Epithelial cell of proximal tubule (primary cell): Measurements from ENCODE around the gene NR2E1. TPM values are rescaled to one million over a fixed set of nuclear protein-coding genes. Genes with fewer than 3 reads are reported as not detected.

Experiments used
- DNase-seq: peaks from one replicate; pipeline ENCODE4 v3.0.0-alpha.2; 2011; ENCODE audit warnings: low read depth
- H3K4me3 ChIP-seq: 2 replicates; pipeline ENCODE4 v1.5.1; 2011; ENCODE audit warnings: low read depth, mild to moderate bottlenecking, low read length
- CTCF ChIP-seq: conservative IDR thresholded peaks from 2 replicates; pipeline ENCODE4 v1.5.1; 2012; ENCODE audit warnings: low read depth, mild to moderate bottlenecking, low read length
- total RNA-seq: library from RNA; depleted of rRNA; stranded (reverse); fragments of >200 nt; gene quantifications from 2 replicates; pipeline ENCODE4 v1.2.3, GENCODE V29; 2015

Gene NR2E1
- total RNA-seq, 1 donor from 2014 or later: not detected

GRCh38 chr6:108161724-108162282, 4.0 kb upstream of the NR2E1 start:
- TF ChIP-seq CTCF: no peak
- no peak overlapping the region for H3K4me3 ChIP-seq
- no peak for DNase-seq

GRCh38 chr6:108163267-108163643, 2.6 kb upstream of the NR2E1 start:
- H3K4me3 ChIP-seq: no peak overlapping the region
- no peak for DNase-seq
- TF ChIP-seq CTCF: no peak

- TF ChIP-seq CTCF: no peak
- DNase-seq: no peak
- H3K4me3 ChIP-seq: no peak overlapping the region
These were observed 1.9 kb upstream of the NR2E1 start for GRCh38 chr6:108163644-108164542.

- TF ChIP-seq CTCF: no peak
- H3K4me3 ChIP-seq: no peak overlapping the region
- DNase-seq: no peak
These were observed 1.3 kb upstream of the NR2E1 start for GRCh38 chr6:108164543-108164814.

GRCh38 chr6:108164815-108165706, 761 bp upstream of the NR2E1 start:
- no peak for DNase-seq
- TF ChIP-seq CTCF: no peak
- no peak overlapping the region for H3K4me3 ChIP-seq

GRCh38 chr6:108166664-108167448, 1.0 kb downstream of the NR2E1 start:
- TF ChIP-seq CTCF: no peak
- H3K4me3 ChIP-seq: no peak overlapping the region
- DNase-seq: no peak
